ENCODE results near the gene LINGO3. TPM values are rescaled to one million over a fixed set of nuclear protein-coding genes. Genes with fewer than 3 reads are reported as not detected.

LINGO3 gene
- total and polyA plus RNA-seq, 10 of the 15 experiments (the other 5 are each of a cell fraction or from before 2014, with no cell fraction given), result 0.09 to 2.0 (median 0.40) TPM; not detected in 5

- peak overlapping the region; percentile 76; the same call in 1 of the 2 replicates for H3K27ac ChIP-seq (ENCODE audit: control insufficient read depth, insufficient read depth)
- intact Hi-C loops (cut with micrococcal nuclease; ENCODE audit: unreplicated experiment), result loop anchor here (5.0 kb wide), 3 partner anchors 63 to 293 kb away; partner anchors contain the start of genes PLEKHJ1 and SF3A2
- peak overlapping the region; percentile 90 for H3K4me3 ChIP-seq
- no peak for FAIRE-seq
- in situ Hi-C loops (cut with MboI), result no loop called here
- H2AFZ ChIP-seq (ENCODE audit: control insufficient read depth, low read depth, low read length), result no peak overlapping the region
- H4K20me1 ChIP-seq (ENCODE audit: control insufficient read depth, insufficient read depth), result 0 out of 2 replicates have a peak, but pooled peaks cover 3% of the 10 kb centered on the region
- peaks cover 0 to 1% of the 10 kb centered on the region in 2 experiments; a peak in 3 of 4 replicates for H3K36me3 ChIP-seq (ENCODE audit: control insufficient read depth in 2 of 2, insufficient read depth in 2 of 2, low read length in 1 of 2)
- POLR2A ChIA-PET, result no interaction called here
- H3K9me3 ChIP-seq (replicated peaks; ENCODE audit: control insufficient read depth, insufficient read depth, low read length), result no peaks in the 10 kb centered on the region
- no peak for DNase-seq (ENCODE audit: low read depth, low spot score)
- H3K4me1 ChIP-seq (ENCODE audit: control insufficient read depth, insufficient read depth, low read length), result peaks cover 33% of the 10 kb centered on the region
- peaks cover 63% of the 10 kb centered on the region for H3K79me2 ChIP-seq (ENCODE audit: control insufficient read depth, insufficient read depth, low read length)
- ATAC-seq, result no peak
- BruUV-seq (replicated peaks), result no TSS peak
- RAD21 ChIA-PET (ENCODE audit: unreplicated experiment), result interaction anchor here (0.9 kb wide), 1 partner anchor 64 kb away, joined by 3 read pairs; no protein-coding TSS in a partner anchor
- TF ChIP-seq USF2 (IDR thresholded peaks at IDR 0.05; ENCODE audit: borderline replicate concordance, low read depth, low read length) (no peak), ZBTB40 (IDR thresholded peaks at IDR 0.05; ENCODE audit: borderline replicate concordance) (no peak), BHLHE40 (IDR thresholded peaks at IDR 0.05; ENCODE audit: borderline replicate concordance in 1 of 2, low read depth in 2 of 2, low read length in 1 of 2) (no peak), EED (IDR thresholded peaks at IDR 0.05; ENCODE audit: low read depth) (no peak), ZNF384 (IDR thresholded peaks at IDR 0.05; ENCODE audit: borderline replicate concordance, low read depth, low read length) (no peak), MAX (IDR thresholded peaks at IDR 0.05; ENCODE audit: low read depth, low read length) (no peak), SREBF2 (IDR thresholded peaks at IDR 0.05; ENCODE audit: low read length) (no peak), MTA3 (IDR thresholded peaks at IDR 0.05; ENCODE audit: borderline replicate concordance, low read length) (no peak), SMAD1 (IDR thresholded peaks at IDR 0.05; ENCODE audit: low read depth, partially characterized antibody) (no peak), IKZF2 (IDR thresholded peaks at IDR 0.05) (no peak), YBX1 (IDR thresholded peaks at IDR 0.05) (no peak), YY1 (IDR thresholded peaks at IDR 0.05; ENCODE audit: low read depth, low read length) (no peak), IRF4 (IDR thresholded peaks at IDR 0.05; ENCODE audit: low read depth, low read length) (no peak)
- H3K9ac ChIP-seq (ENCODE audit: control insufficient read depth, insufficient read depth, low read length), result peak overlapping the region; percentile 72
- H3K27me3 ChIP-seq (replicated peaks in 1 of 2; ENCODE audit: control insufficient read depth in 2 of 2, insufficient read depth in 2 of 2, low read length in 1 of 2), result no peaks in the 10 kb centered on the region
- H3K4me2 ChIP-seq (ENCODE audit: control insufficient read depth, insufficient read depth), result peak overlapping the region; percentile 90
- WGBS (ENCODE audit: insufficient coverage, insufficient replicate concordance, low lambda C conversion rate, missing lambda C conversion rate), result under 1% methylated on average over 16 of the region's 16 CpGs
- CTCF ChIA-PET, result interaction anchor here (1.1 to 1.2 kb wide), 2 partner anchors 63 to 432 kb away, joined by 3 read pairs; no protein-coding TSS in a partner anchor
- SMC1A ChIA-PET (ENCODE audit: uncharacterized antibody, unreplicated experiment), result interaction anchor here (1.0 kb wide), 1 partner anchor 64 kb away, joined by 3 read pairs; no protein-coding TSS in a partner anchor
These were observed 21.2 kb upstream of the LINGO3 start for GRCh38 chr19:2329149-2329478.

All from GM12878 (cell line).